ENCODE results near the gene ERC2. TPM values are rescaled to one million over a fixed set of nuclear protein-coding genes. Genes with fewer than 3 reads are reported as not detected.

The ERC2 gene
- total RNA-seq, 1 donor from 2014 or later, result under 0.01 TPM

GRCh38 chr3:56130036-56130435, 338.2 kb downstream of the ERC2 start:
- DNase-seq (ENCODE audit: low read depth) (no peak), FAIRE-seq (no peak)
- no peak for TF ChIP-seq CTCF (IDR thresholded peaks at IDR 0.05; ENCODE audit: insufficient read depth, low read length, severe bottlenecking)
- Histone ChIP-seq H3K27me3 (ENCODE audit: control insufficient read depth, insufficient read depth, low read length) (no peaks in the 10 kb centered on the region), H3K36me3 (ENCODE audit: control insufficient read depth, insufficient read depth, low read length) (no peaks in the 10 kb centered on the region), H3K4me3 (ENCODE audit: low read depth, low read length) (no peak overlapping the region)

DNA sequence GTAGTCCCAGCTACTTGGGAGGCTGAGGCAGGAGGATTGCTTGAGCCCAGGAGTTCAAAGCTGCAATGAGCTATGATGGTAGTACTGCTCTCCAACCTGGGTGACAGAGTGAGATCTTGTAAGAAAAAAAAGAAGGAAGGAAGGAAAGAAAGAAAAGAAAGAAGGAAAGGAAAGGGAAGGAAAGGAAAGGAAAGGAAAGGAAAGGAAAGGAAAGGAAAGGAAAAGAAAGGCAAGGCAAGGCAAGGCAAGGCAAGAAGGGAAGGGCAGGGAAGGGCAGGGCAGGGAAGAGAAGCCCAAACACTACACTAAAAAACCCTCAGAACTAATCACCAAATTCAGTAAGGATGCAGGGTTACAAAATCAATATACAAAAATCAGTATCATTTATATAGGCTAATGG, 341.6 kb downstream of the ERC2 start:
- TF ChIP-seq CTCF (IDR thresholded peaks at IDR 0.05; ENCODE audit: insufficient read depth, low read length, severe bottlenecking), result no peak
- Histone ChIP-seq H3K4me3 (ENCODE audit: low read depth, low read length) (no peak overlapping the region), H3K36me3 (ENCODE audit: control insufficient read depth, insufficient read depth, low read length) (no peaks in the 10 kb centered on the region), H3K27me3 (ENCODE audit: control insufficient read depth, insufficient read depth, low read length) (no peaks in the 10 kb centered on the region)
- DNase-seq (ENCODE audit: low read depth) (no peak), FAIRE-seq (no peak)

- TF ChIP-seq CTCF (IDR thresholded peaks at IDR 0.05; ENCODE audit: insufficient read depth, low read length, severe bottlenecking), result no peak
- H3K4me3 ChIP-seq (ENCODE audit: low read depth, low read length), result no peak overlapping the region
- H3K27me3 ChIP-seq (ENCODE audit: control insufficient read depth, insufficient read depth, low read length), result no peaks in the 10 kb centered on the region
- no peak for FAIRE-seq
- peak; percentile 63 for DNase-seq (ENCODE audit: low read depth)
- no peaks in the 10 kb centered on the region for H3K36me3 ChIP-seq (ENCODE audit: control insufficient read depth, insufficient read depth, low read length)
Measured at GRCh38 chr3:56125358-56126005, 342.8 kb downstream of the ERC2 start.

- FAIRE-seq (no peak), DNase-seq (ENCODE audit: low read depth) (no peak)
- Histone ChIP-seq H3K27me3 (ENCODE audit: control insufficient read depth, insufficient read depth, low read length) (no peaks in the 10 kb centered on the region), H3K4me3 (ENCODE audit: low read depth, low read length) (no peak overlapping the region), H3K36me3 (ENCODE audit: control insufficient read depth, insufficient read depth, low read length) (no peaks in the 10 kb centered on the region)
- TF ChIP-seq CTCF (IDR thresholded peaks at IDR 0.05; ENCODE audit: insufficient read depth, low read length, severe bottlenecking), result no peak
Measured at GRCh38 chr3:56124546-56124945, 343.7 kb downstream of the ERC2 start.

DNA sequence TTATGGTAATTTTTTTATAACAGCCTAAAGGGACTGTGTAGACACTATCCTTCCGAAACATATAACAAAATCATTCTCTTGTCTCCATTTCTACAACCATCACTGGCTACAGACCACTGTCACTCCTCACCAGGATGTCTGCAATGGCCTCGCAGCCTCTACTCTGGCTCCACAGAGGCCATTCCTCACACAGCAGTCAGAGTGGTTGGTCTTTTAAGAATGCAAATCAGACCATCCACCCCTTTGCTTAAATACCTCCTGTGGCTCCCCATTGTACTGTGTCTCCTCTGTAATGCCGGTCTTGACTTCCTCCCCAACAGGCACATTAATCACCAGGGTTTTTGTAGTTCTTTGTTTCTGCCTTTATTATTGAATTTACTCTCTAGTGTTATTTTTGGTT, 344.8 kb downstream of the ERC2 start:
- Histone ChIP-seq H3K36me3 (ENCODE audit: control insufficient read depth, insufficient read depth, low read length) (no peaks in the 10 kb centered on the region), H3K27me3 (ENCODE audit: control insufficient read depth, insufficient read depth, low read length) (no peaks in the 10 kb centered on the region), H3K4me3 (ENCODE audit: low read depth, low read length) (no peak overlapping the region)
- no peak for TF ChIP-seq CTCF (IDR thresholded peaks at IDR 0.05; ENCODE audit: insufficient read depth, low read length, severe bottlenecking)
- no peak for DNase-seq (ENCODE audit: low read depth)
- no peak for FAIRE-seq

GRCh38 chr3:56122911-56123310, 345.4 kb downstream of the ERC2 start:
- no peak for DNase-seq (ENCODE audit: low read depth)
- H3K4me3 ChIP-seq (ENCODE audit: low read depth, low read length), result no peak overlapping the region
- no peak for FAIRE-seq
- no peak for TF ChIP-seq CTCF (IDR thresholded peaks at IDR 0.05; ENCODE audit: insufficient read depth, low read length, severe bottlenecking)
- no peaks in the 10 kb centered on the region for H3K27me3 ChIP-seq (ENCODE audit: control insufficient read depth, insufficient read depth, low read length)
- no peaks in the 10 kb centered on the region for H3K36me3 ChIP-seq (ENCODE audit: control insufficient read depth, insufficient read depth, low read length)
